GM18858 (cell line): ENCODE measurements around the gene TAS2R1.
"Not testable (repeated sequence)": the region's sequence is repeated elsewhere in the genome, so short reads cannot be mapped to it uniquely, and the experiment has no call there.

ENCODE experiments used
- ATAC-seq: cut with Tn5 transposase; IDR thresholded peaks from one replicate; pipeline ENCODE4 v1.9.1; 2021; ENCODE audit not compliant: unreplicated experiment

TAS2R1 gene

DNA sequence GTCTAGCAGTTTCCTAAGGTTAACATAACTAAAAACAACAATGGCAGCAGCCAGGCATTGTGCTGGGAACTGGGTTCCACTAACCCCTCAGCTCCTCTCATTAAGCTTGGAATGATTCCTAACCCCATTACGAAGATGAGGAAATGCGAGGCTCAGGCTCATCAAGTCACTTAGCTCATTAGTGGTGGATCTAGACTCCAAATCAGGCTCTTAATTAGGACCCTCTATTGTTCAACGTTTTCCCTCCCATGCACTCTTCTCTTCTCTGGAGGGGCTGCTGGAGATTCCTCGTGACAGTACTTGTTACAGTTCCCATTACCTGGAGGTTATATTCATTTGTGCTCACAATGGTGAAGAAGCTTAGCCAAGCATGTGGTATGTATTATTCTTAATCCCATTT, 6.5 kb downstream of the TAS2R1 start:
- ATAC-seq: no peak

DNA sequence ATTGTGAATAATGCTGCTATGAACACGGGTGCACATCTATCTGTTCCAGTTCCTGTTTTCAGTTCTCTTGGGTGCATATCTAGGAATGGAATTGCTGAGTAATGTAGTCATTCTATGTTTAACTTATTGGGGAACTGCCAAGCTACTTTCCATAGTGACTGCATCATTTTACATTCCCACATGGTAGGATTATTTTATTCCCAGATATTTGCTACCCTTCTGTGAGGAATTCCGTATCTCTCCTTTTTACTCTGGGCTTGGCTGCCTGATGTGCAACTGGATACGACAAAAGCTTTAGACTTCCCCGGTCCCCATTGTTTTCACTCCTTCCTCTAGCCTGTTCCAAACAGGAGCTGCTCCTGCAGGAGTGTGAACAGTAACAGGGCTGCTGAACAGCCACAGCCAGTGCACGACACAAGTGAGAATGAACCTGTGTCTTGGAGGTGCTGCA, 7.2 kb downstream of the TAS2R1 start:
- ATAC-seq: peak; percentile 77

GRCh38 chr5:9621379-9621903, 8.7 kb downstream of the TAS2R1 start:
- no peak for ATAC-seq

DNA sequence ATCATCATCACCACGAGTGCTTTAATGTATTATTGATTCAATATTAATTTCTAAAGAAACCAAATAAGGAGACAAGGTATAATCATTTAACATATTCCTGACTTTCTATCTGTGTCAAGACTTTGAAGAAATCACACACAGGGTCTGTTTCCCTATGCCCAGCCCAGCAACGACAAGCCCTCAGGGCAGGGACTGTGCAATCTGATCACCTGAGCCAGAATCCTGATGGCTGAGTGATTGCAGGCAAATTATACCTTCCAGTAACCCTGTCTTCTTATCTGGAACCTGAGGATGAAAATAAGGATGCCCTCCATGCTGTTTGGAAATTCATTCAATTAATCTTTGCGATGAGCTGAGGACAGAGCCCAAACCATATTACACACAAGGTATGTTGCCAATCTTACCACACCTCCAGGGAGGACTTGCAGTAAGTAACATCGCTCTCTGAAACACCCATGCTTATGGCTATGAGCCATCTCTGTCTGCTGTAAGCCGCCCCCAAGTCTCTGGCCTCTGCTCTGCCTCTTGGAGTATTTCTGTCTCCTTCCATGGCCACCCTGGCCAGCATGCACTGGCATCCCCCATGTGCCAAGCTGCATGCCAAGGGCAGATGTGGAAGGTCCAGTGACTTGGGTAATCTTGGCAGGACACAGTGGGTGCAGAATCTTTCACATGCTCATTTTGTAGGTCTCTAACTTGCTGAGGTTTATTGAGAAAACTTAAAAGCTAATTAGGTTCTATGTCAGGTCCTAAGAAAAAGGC, 10.6 kb downstream of the TAS2R1 start:
- no peak for ATAC-seq

- no peak for ATAC-seq
Observed at GRCh38 chr5:9617739-9618504, 12.2 kb downstream of the TAS2R1 start.

DNA sequence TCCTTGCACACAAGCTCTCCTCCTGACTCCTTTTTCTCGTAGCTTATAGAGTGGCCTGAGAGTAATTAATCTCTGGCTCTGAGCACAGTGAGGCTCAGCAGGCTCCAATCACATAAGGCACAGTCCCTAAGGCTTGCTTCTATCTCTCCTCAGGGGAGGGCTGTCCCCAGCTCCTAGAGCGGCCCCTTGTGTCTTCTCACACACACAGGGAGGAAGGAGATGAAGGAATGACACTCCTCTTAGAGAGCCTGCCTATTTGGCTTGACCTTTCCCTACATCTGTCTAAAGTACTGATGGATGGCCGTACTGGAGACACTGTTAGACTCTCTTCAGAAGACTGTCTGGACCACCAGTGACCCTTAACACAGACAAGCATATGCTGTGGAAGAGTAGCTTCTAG, 12.9 kb downstream of the TAS2R1 start:
- no peak for ATAC-seq

GRCh38 chr5:9615331-9615730, 14.8 kb downstream of the TAS2R1 start:
- no peak for ATAC-seq

DNA sequence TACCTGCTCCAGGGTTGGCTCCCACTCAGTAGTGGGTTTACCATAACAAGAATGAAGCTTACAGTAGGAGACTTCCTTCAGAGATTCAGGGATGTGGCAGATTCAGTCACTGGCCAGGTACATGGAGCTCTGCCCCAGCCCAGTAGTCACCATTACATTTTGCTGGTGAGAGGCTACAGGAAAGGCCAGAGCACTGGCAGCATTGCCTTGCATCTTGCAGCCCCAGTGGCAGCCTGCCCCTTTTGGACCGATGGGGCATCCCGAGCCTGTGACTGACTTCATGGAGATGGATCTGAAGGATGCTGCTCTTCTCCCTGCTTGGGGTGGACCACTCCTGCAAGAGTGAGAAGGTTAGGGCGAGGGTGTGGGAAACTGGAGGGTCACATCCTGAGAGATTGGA, 16.8 kb downstream of the TAS2R1 start:
- ATAC-seq: no peak

GRCh38 chr5:9610969-9611368, 19.2 kb downstream of the TAS2R1 start:
- no peak for ATAC-seq

GRCh38 chr5:9610364-9610763, 19.8 kb downstream of the TAS2R1 start:
- ATAC-seq: no peak

GRCh38 chr5:9608093-9608492, 22.1 kb downstream of the TAS2R1 start:
- no peak for ATAC-seq

DNA sequence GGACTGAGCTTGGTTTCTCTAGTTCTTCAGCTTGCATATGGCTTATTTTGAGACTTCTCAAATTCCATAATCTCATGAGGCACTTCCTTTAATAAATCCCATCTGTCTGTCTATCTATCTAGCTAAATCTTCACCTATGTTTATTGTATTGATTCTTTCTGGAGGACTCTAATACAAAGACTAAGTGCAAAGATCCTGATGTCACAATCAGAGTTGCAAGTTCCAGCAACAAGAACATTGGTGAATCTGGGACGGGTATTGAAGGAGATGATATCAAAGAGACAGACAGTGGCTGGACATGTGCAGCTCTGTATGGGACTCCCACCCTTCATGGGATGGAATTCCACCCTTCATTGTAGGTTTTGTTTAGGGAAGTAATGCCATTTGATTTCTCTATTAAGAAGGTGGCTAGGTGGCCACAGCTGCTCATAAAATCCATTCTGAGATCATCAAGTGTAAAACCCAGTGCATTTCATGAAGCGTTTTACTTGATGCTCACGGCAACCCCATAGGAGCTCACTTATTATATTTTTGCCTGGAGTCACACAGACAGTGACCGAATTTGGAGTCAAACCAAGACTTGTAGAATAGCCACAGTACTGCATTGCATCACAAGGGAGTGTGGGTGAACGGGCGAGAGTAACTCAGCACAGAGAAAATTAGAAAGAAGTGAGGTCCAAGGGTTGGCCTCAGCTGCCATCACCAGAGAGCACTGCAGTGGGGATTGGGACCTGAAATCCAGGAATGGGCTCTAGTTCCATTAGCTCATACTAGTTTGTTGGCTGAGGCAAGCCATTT, 24.9 kb downstream of the TAS2R1 start:
- no peak for ATAC-seq

DNA sequence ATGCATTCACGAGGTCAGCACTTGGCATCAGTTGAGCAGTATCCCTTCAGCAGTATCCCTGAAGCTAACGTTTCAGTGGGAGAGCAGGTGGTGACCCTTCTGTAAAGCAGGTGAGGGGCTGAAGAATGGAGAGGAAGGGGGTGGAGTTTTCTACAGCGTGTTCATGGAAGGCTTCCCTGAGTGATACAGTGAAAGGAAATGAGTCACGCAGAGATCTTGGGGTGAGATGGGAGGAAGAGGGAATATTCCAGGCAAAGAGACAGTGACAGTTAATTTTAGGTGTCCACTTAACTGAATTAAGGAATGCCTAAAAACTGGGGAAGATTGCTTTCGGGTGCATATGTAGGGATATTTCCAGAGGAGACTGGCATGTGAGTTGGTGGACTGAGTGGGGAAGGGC, 25.7 kb downstream of the TAS2R1 start:
- ATAC-seq: no peak

GRCh38 chr5:9601055-9601739, 29.0 kb downstream of the TAS2R1 start:
- no peak for ATAC-seq

DNA sequence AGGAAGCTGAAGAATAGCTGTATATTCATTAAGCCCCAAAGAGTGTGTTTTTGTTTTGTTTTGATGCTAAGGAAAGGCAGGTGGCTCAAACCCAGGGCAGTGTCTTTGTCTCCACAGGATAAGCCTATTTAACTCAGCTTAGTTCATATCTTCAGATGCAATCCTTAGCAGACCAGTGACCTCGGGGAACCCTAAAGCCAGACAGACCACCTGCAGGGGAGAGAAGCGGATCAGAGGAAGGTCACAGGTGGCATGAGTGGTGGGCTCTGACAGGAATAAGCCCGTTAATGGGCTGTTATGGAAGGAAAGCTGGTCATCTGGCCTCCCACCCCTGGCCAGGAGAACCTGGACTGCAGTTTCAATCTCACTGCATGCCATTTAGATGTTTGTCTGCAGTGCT, 30.8 kb downstream of the TAS2R1 start:
- ATAC-seq: no peak

GRCh38 chr5:9598329-9598728, 31.8 kb downstream of the TAS2R1 start:
- not testable (repeated sequence) for ATAC-seq

GRCh38 chr5:9597322-9597721, 32.8 kb downstream of the TAS2R1 start:
- not testable (repeated sequence) for ATAC-seq

- ATAC-seq: no peak
Observed at GRCh38 chr5:9596824-9597223, 33.3 kb downstream of the TAS2R1 start.

DNA sequence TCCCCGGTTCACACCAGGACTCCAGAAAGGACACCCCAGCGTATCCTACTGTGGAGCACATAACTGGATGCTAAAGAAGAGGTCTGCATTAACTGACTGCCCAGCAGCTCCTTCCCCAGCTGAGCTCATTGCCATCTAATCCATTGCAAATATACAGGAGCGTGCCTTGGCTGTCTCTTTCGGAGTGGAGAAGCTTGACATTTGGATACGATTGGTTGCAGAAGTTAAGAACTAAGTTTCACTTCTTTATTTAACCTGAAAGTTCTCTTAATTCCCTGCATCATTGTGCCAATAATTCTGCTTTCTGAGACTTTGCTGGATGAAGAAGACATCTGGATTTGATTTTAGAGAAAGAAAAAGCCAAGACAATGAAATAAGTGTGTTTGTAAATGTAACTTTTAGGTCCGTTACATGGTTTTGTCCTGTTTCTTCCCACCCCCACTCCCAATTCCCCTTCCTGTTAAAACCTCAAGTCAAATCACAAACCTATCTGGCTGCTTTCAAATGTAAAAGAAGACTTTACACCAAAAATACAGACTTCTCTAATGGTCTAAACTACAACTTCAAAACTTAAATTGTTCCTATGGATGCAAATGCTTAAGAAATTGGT, 33.9 kb downstream of the TAS2R1 start:
- ATAC-seq: no peak

DNA sequence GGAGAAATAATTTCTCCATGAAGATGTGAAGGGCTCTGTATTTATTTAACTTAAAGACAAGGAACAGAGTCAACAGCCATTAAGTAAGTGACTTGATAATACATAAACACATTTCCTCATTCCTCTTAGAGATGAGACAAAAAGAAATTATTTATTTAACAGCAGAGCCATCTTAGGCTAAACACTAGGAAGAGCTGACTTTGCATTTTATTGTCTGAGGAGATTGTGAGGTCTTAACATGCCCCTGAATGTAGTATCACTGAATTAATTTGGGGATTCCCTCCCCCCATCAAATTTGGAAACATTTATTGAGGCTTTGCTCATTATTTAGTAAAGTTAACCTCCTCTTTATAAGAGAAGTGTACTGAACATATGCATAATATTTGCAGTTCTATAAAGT, 35.2 kb downstream of the TAS2R1 start:
- no peak for ATAC-seq
